Measurements from ENCODE around the gene TXNRD3.
"Not testable (repeated sequence)": the region's sequence is repeated elsewhere in the genome, so short reads cannot be mapped to it uniquely, and the experiment has no call there.

The TXNRD3 gene

DNA sequence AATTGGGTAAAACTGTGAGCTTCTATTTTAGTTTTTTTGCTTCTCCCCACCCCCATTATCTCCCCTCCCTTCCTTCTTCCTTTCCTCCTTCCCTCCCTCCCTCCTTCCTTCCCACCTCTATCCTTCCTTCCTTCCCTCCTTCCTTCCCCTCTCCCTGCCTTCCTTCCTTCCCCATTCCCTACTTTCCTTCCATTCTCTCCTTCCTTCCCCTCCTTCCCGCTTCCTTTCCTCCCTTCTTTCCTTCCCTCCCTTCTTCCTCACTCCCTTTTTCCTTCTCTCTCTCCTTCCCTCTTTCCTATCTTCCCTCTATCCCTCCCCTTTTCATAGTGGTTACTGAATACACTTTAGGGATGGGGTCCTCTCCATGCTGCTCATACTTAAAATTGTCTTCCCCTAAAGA lies 55.8 kb downstream of the TXNRD3 start:
- DNase-seq (ENCODE audit: low read depth in 1 of 2, low spot score in 1 of 2) = no peak

- not testable (repeated sequence) for DNase-seq (ENCODE audit: low read depth in 1 of 2, low spot score in 1 of 2)
Observed at GRCh38 chr3:126595479-126595878, 59.4 kb downstream of the TXNRD3 start.

- DNase-seq (ENCODE audit: low read depth in 1 of 2, low spot score in 1 of 2) = not testable (repeated sequence)
Observed at GRCh38 chr3:126591515-126591914, 63.4 kb downstream of the TXNRD3 start.

DNA sequence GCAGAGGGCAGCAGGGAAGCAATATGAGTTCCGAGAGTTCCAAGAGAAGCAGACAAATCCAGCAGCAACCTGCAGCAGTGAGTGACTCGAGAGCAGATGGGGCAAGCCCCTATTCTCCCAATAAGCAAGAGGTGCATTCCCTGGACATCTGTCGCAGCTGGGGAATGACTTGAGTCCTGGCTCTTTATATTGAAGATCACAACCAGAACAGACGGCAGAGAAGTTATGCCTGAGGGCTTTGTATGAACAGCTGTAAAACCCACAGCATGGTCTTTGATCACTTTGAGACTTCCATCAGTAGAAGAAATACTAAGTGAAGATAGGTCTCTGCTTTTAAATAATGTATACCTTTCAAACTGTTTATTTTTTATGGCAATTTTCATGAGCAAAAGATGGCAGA lies 72.6 kb downstream of the TXNRD3 start:
- DNase-seq (ENCODE audit: low read depth in 1 of 2, low spot score in 1 of 2) = no peak

GRCh38 chr3:126581569-126581968 lies 73.4 kb downstream of the TXNRD3 start:
- DNase-seq (ENCODE audit: low read depth in 1 of 2, low spot score in 1 of 2) = no peak

DNA sequence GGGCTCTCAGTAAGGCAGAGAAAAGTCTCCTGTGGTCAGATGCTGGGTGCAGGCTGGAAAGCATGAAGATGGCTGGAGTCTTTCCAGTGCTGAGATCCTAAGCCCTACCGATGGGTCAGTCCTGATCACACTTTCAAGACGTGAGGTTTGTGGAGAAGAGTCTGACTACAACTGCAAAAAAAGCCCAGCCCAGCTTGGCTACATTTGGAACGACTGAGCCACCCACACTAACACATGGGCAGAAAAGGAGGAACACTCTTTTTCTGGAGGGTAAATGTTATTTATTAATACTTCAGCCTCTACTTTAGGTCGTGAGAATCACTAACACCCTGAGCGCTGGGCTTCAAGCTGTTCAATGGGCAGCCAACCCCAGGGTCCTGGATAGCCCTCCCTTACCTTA lies 74.2 kb downstream of the TXNRD3 start:
- no peak for DNase-seq (ENCODE audit: low read depth in 1 of 2, low spot score in 1 of 2)

DNA sequence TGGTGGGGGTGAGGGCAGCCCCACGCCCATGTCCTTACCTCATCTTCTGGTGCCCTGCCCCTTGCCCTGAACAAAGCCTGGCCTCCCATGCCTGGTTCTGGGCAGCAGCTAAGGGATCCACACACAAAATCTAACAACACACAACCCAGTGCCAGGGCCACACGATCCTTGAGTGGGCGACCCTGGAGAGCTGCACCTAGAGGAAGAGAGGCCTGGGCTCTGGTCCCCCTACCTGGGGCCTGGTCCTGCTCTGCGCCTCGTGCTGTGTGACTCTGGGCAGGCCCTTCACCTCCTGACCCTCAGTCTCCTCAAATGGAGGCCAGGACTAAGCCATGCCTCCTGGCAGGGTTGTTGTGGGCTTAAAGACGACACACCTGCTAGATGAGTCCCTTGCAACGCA lies 76.2 kb downstream of the TXNRD3 start:
- DNase-seq (ENCODE audit: low read depth in 1 of 2, low spot score in 1 of 2) = no peak

- DNase-seq (ENCODE audit: low read depth in 1 of 2, low spot score in 1 of 2) = no peak
Observed at GRCh38 chr3:126577261-126577660, 77.7 kb downstream of the TXNRD3 start.

- DNase-seq (ENCODE audit: low read depth in 1 of 2, low spot score in 1 of 2) = no peak
Observed at GRCh38 chr3:126573492-126574117, 81.3 kb downstream of the TXNRD3 start.

- no peak for DNase-seq (ENCODE audit: low read depth in 1 of 2, low spot score in 1 of 2)
Observed at GRCh38 chr3:126571078-126571477, 83.8 kb downstream of the TXNRD3 start.

- DNase-seq (ENCODE audit: low read depth in 1 of 2, low spot score in 1 of 2) = no peak
Observed at GRCh38 chr3:126570103-126570541, 84.8 kb downstream of the TXNRD3 start.

- DNase-seq (ENCODE audit: low read depth in 1 of 2, low spot score in 1 of 2) = no peak
Observed at GRCh38 chr3:126569390-126569975, 85.4 kb downstream of the TXNRD3 start.

- DNase-seq (ENCODE audit: low read depth in 1 of 2, low spot score in 1 of 2) = no peak
Observed at GRCh38 chr3:126568776-126569342, 86.1 kb downstream of the TXNRD3 start.

- no peak for DNase-seq (ENCODE audit: low read depth in 1 of 2, low spot score in 1 of 2)
Observed at GRCh38 chr3:126567696-126568438, 87.1 kb downstream of the TXNRD3 start.

GRCh38 chr3:126562737-126563276 lies 92.1 kb downstream of the TXNRD3 start:
- no peak for DNase-seq (ENCODE audit: low read depth in 1 of 2, low spot score in 1 of 2)

DNA sequence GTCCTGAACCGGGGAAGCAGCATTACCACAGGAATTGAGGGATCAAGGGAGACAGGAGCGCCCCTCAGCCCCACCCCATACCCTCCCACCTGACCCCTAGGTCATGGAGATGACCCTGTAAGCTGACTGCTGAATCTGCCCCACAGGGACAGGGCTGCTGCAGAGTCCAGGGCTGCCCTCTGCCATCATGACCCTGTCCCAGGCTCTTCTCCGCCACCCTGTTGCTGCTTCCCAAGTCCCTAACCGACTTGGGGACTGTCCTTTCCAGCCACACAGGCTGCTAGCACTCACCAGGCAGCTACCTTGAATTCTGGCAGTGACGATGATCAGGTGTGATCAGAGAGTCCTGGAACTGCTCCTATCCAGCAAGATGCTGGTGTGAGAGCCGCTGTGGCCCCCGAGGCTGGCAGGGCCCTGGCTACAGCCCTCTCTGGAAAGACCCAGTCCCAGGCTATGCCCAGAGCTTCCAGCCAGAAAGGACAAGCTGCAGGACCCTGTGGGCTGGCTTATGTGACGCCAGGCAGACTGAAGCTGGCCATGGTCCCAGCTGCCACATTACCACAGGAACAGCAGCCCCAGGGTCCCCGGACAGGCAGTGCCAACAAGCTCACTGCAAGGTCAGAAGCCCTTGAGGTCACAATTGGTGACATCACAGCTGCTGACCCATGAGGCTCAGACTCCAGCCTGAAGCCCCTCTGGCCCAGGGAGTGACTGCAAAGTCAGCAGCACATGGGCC lies 96.4 kb downstream of the TXNRD3 start, which contains the start of gene C3orf22:
C3orf22 (minus strand) TSS at position 597 of the 736 bp plus-strand sequence. CDS start 5,542 bp downstream, outside the sequence.
- no peak for DNase-seq (ENCODE audit: low read depth in 1 of 2, low spot score in 1 of 2)

DNA sequence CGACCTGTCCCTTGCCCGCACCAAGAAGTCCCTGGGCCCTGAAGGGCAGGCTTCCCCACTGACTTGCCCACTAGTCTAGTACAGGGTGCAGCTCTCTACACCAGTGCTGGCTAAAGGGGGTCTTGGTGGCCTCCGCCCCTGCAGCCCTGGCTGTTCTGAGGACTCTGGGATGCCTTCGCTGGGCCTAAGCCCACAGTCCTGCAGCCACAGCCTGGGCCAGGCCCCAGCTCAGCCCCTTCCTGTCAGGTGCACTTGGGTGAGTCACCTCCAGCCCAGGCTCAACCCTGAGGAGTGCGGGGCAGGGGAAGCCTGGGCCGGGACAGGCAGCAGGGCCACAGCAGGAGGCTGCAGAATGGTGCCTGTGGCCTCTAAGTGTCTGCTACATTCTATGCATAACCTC lies 97.2 kb downstream of the TXNRD3 start:
- no peak for DNase-seq (ENCODE audit: low read depth in 1 of 2, low spot score in 1 of 2)

DNA sequence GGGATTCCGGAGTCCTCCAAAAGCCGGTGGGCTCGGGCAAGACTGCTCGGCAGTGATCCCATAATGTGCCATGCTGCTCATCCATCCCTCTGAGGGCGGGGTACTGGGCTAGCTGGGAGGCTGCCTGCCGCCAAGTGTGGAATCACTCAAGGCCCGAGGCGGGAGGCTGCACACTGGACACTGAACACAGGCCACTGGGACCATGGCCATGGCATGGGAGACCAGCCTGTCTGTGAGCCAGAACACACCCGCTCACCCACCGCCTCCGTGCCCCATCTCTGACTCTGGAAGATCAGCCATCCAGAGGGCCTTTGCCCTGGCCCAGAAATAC lies 97.5 kb downstream of the TXNRD3 start:
- no peak for DNase-seq (ENCODE audit: low read depth in 1 of 2, low spot score in 1 of 2)

Data from activated T-helper 1 cell treated with anti-CD3 and anti-CD28 coated beads, Interleukin-2, amount 50 U/mL, for 16 hours (primary cell).